PFSK-1 (cell line): ENCODE results near the gene BTG2.

Experiments
- FOXP2 ChIP-seq: optimal IDR thresholded peaks from 2 replicates; pipeline ENCODE3; 2011; ENCODE audit warnings: borderline replicate concordance, control low read depth, inconsistent platforms; ENCODE audit not compliant: insufficient read depth; ENCODE audit errors: extremely low read length, extremely low read depth
- POLR2AphosphoS5 ChIP-seq: IDR thresholded peaks from 2 replicates; pipeline ENCODE4 v1.6.1; 2012; ENCODE audit warnings: low read depth, mild to moderate bottlenecking, control low read depth, low read length, moderate library complexity
- REST ChIP-seq, 2 experiments: IDR thresholded peaks; 2 replicates each; pipeline versions ENCODE4 v1.6.1 to v1.8.0; 2011 to 2012; ENCODE audit warnings: low read depth in 2 of 2, low read length in 2 of 2, control low read depth in 1 of 2, inconsistent platforms in 1 of 2, mild to moderate bottlenecking in 1 of 2, moderate library complexity in 1 of 2; ENCODE audit not compliant: insufficient read depth in 1 of 2
- SIN3A ChIP-seq: IDR thresholded peaks from 2 replicates; pipeline ENCODE4 v1.6.1; 2012; ENCODE audit warnings: mild to moderate bottlenecking, low read length, moderate library complexity, borderline replicate concordance; ENCODE audit not compliant: insufficient read depth
- TAF1 ChIP-seq: IDR thresholded peaks from 2 replicates; pipeline ENCODE4 v1.6.1; 2012; ENCODE audit warnings: low read length, control low read depth, borderline replicate concordance; ENCODE audit not compliant: insufficient read depth

The BTG2 gene

GRCh38 chr1:203267347-203267846 is 37.9 kb upstream of the BTG2 start:
- TF ChIP-seq FOXP2 (no peak), SIN3A (no peak), TAF1 (no peak), REST (IDR thresholded peaks at IDR 0.05; ENCODE audit: insufficient read depth in 1 of 2, low read depth in 2 of 2, low read length in 2 of 2) (no peak), POLR2AphosphoS5 (no peak)

GRCh38 chr1:203267912-203268311 is 37.4 kb upstream of the BTG2 start:
- no peak for TF ChIP-seq TAF1
- TF ChIP-seq SIN3A: no peak
- no peak for TF ChIP-seq FOXP2
- no peak for TF ChIP-seq POLR2AphosphoS5
- TF ChIP-seq REST (IDR thresholded peaks at IDR 0.05; ENCODE audit: insufficient read depth in 1 of 2, low read depth in 2 of 2, low read length in 2 of 2): no peak

GRCh38 chr1:203268901-203269653 is 36.2 kb upstream of the BTG2 start:
- no peak for TF ChIP-seq FOXP2
- TF ChIP-seq REST (IDR thresholded peaks at IDR 0.05; ENCODE audit: insufficient read depth in 1 of 2, low read depth in 2 of 2, low read length in 2 of 2): no peak
- TF ChIP-seq TAF1: no peak
- no peak for TF ChIP-seq POLR2AphosphoS5
- TF ChIP-seq SIN3A: no peak

GRCh38 chr1:203269654-203270020 is 35.7 kb upstream of the BTG2 start:
- TF ChIP-seq REST (IDR thresholded peaks at IDR 0.05; ENCODE audit: insufficient read depth in 1 of 2, low read depth in 2 of 2, low read length in 2 of 2) (no peak), SIN3A (no peak), POLR2AphosphoS5 (no peak), TAF1 (no peak), FOXP2 (no peak)
